Tibial nerve (tissue), 4 donors: Measurements from ENCODE around the gene CYTH3.

ENCODE experiments used
- EP300 ChIP-seq, 2 donors: sonication (generic); formaldehyde crosslinking; IDR thresholded peaks; one replicate each; pipeline ENCODE4 v1.6.1; 2017; ENCODE audit warnings: antibody characterized with exemption in 2 of 2, mild to moderate bottlenecking in 1 of 2
- POLR2A ChIP-seq, 2 donors: fragments of 450-650 bp; IDR thresholded peaks; one replicate each; pipeline ENCODE4 v1.6.1; 2017; ENCODE audit warnings: antibody characterized with exemption in 2 of 2, mild to moderate bottlenecking in 2 of 2, moderate library complexity in 2 of 2
- TF ChIP-seq, protein P1 (sequence below), 5 experiments: fragments of 200-600 bp in 3 of 5; fragments of 450-650 bp in 2 of 5; sonication (generic) in 3 of 5; IDR thresholded peaks; one replicate each; pipeline ENCODE4 v1.5.1; 2016 to 2019; ENCODE audit warnings: antibody characterized with exemption in 5 of 5, mild to moderate bottlenecking in 3 of 5, moderate library complexity in 2 of 5

DNA sequence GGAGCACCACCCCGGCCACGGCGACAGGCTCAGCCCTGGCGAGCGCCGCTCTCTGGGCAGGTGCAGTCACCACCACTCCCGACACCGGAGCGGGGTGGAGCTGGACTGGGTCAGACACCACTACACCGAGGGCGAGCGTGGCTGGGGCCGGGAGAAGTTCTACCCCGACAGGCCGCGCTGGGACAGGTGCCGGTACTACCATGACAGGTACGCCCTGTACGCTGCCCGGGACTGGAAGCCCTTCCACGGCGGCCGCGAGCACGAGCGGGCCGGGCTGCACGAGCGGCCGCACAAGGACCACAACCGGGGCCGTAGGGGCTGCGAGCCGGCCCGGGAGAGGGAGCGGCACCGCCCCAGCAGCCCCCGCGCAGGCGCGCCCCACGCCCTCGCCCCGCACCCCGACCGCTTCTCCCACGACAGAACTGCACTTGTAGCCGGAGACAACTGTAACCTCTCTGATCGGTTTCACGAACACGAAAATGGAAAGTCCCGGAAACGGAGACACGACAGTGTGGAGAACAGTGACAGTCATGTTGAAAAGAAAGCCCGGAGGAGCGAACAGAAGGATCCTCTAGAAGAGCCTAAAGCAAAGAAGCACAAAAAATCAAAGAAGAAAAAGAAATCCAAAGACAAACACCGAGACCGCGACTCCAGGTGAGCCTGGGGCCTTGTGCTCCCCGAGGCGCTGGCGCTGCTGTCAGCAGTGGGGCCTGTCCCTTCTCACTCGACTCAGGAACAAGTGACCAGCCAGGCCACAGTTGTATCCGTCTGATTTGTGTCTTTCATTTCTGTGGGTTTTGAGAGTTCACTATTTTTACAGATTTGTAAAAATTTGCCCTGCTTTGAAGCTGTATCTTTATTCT, 117.7 kb downstream of the CYTH3 start:
- TF ChIP-seq, protein P1, sequence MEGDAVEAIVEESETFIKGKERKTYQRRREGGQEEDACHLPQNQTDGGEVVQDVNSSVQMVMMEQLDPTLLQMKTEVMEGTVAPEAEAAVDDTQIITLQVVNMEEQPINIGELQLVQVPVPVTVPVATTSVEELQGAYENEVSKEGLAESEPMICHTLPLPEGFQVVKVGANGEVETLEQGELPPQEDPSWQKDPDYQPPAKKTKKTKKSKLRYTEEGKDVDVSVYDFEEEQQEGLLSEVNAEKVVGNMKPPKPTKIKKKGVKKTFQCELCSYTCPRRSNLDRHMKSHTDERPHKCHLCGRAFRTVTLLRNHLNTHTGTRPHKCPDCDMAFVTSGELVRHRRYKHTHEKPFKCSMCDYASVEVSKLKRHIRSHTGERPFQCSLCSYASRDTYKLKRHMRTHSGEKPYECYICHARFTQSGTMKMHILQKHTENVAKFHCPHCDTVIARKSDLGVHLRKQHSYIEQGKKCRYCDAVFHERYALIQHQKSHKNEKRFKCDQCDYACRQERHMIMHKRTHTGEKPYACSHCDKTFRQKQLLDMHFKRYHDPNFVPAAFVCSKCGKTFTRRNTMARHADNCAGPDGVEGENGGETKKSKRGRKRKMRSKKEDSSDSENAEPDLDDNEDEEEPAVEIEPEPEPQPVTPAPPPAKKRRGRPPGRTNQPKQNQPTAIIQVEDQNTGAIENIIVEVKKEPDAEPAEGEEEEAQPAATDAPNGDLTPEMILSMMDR (IDR thresholded peaks at IDR 0.05), result no peak
- TF ChIP-seq POLR2A (IDR thresholded peaks at IDR 0.05) (no peak), EP300 (IDR thresholded peaks at IDR 0.05) (no peak)
